Measurements from ENCODE around the gene MYF6. TPM values are rescaled to one million over a fixed set of nuclear protein-coding genes. Genes with fewer than 3 reads are reported as not detected.
A peak's percentile ranks its signal among the peaks of the same experiment; 100 is the strongest.

The MYF6 gene
- polyA plus RNA-seq (2013), result 1.6 and 1.7 TPM in 2 replicates

DNA sequence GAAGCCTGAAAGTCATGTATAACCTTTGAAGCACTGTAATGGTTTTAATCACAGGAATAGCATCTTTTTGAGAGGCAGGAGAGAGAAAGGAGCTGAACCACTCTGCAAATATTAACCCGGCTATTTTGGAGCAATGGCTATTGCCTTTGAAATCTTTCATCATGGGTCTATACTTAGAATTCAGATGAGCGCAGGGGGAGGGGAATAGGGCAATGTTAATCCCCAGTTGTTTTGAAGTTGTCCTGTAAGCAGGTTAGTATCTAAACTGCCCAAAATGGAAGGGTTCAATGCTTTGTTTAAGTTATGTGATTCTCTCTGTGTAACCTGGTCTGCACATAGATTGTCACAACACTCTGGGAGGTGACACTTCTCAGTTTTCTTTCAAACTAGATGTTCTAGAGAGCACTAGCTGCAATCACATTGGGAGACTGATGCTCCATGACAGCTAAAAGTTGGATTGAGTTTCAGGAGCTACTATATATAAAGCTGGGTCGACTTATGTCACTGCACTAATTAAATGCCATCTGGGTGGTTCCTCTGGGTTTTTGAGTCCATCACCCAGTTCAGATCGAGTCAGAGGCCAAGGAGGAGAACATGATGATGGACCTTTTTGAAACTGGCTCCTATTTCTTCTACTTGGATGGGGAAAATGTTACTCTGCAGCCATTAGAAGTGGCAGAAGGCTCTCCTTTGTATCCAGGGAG, at the start of gene MYF6:
Gene MYF6 (plus strand): TSS at position 509 of the 704 bp plus-strand sequence. CDS start 86 bp downstream, at position 595.
- H3K4me2 ChIP-seq (ENCODE audit: low read length), result peak within 1 kb of the TSS; percentile 64
- peaks cover 3% of the 10 kb centered on the region for H3K9me3 ChIP-seq (ENCODE audit: insufficient read depth, low read depth, low read length)
- peaks cover 33% of the 10 kb centered on the region for H3K27me3 ChIP-seq (ENCODE audit: insufficient read depth, low read length)
- no peak within 1 kb of the TSS for H4K12ac ChIP-seq (ENCODE audit: low read depth, low read length)
- H2BK5ac ChIP-seq (ENCODE audit: low read depth, low read length, poor library complexity), result no peak within 1 kb of the TSS
- no peak within 1 kb of the TSS for H2AFZ ChIP-seq (ENCODE audit: insufficient read depth, low read length, poor library complexity)
- H3K79me2 ChIP-seq (ENCODE audit: control insufficient read depth, insufficient read depth, low read length, poor library complexity), result no peaks in the 10 kb centered on the region
- H3K18ac ChIP-seq (ENCODE audit: low read length), result no peak within 1 kb of the TSS
- peaks cover 7 to 11% of the 10 kb centered on the region in 2 experiments for H3K4me1 ChIP-seq (ENCODE audit: control insufficient read depth in 1 of 2, insufficient read depth in 2 of 2, low read length in 2 of 2)
- no peak within 1 kb of the TSS for H2BK120ac ChIP-seq (ENCODE audit: insufficient read depth, low read length, poor library complexity)
- H3K4ac ChIP-seq (ENCODE audit: low read depth, low read length), result no peak within 1 kb of the TSS
- no peak within 1 kb of the TSS for H3K9ac ChIP-seq (ENCODE audit: low read length)
- H2AK5ac ChIP-seq (ENCODE audit: low read length), result no peak within 1 kb of the TSS
- no CpG with 5 or more reads among the region's 4 CpGs for WGBS (ENCODE audit: extremely low coverage, insufficient coverage, insufficient read length)
- H3K27ac ChIP-seq (ENCODE audit: low read depth, low read length), result no peak within 1 kb of the TSS
- H4K8ac ChIP-seq (ENCODE audit: low read depth, low read length), result no peak within 1 kb of the TSS
- no peak within 1 kb of the TSS for H3K4me3 ChIP-seq (ENCODE audit: low read depth, low read length)
- no peaks in the 10 kb centered on the region for H3K79me1 ChIP-seq (ENCODE audit: low read length)
- H3K36me3 ChIP-seq (ENCODE audit: control insufficient read depth in 1 of 2, insufficient read depth in 2 of 2, low read length in 2 of 2), result no peaks in the 10 kb centered on the region
- no peak within 1 kb of the TSS for H3K14ac ChIP-seq (ENCODE audit: low read length)
- no peak within 1 kb of the TSS for H2BK12ac ChIP-seq (ENCODE audit: low read length)
- H3K23ac ChIP-seq (ENCODE audit: low read length), result no peak within 1 kb of the TSS
- DNase-seq, result no peak
- no peak within 1 kb of the TSS for H4K91ac ChIP-seq (ENCODE audit: low read depth, low read length)

DNA sequence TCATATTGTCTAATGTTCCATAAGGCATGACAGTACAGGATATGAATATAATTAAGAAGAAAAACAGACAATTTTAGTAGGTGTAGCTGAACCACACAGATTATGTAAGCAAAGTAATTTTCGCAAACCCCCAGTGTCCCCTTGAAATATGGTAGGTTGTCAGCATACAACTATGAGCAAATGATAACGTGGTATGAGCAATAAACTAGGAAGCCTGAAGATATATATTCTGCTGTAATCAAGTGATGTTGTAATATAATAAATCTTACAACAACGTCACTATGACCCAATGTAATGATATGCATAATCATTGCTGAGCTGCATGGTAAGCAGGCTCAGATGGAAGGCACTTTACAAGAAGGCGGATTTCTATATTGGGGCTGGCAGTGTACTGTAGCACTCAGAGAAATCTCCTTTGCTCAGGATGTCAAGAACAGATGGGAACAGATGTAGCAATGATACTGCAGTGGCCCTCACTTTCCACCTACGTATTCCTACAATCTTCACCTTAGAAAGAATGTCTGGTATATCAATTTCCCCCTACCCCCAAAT, 47.8 kb upstream of the MYF6 start:
- Histone ChIP-seq H3K9me3 (ENCODE audit: insufficient read depth, low read depth, low read length) (no peaks in the 10 kb centered on the region), H2BK120ac (ENCODE audit: insufficient read depth, low read length, poor library complexity) (no peak overlapping the region), H3K4me2 (ENCODE audit: low read length) (no peak overlapping the region), H4K12ac (ENCODE audit: low read depth, low read length) (no peak overlapping the region), H3K79me1 (ENCODE audit: low read length) (no peaks in the 10 kb centered on the region), H2BK5ac (ENCODE audit: low read depth, low read length, poor library complexity) (no peak overlapping the region), H4K91ac (ENCODE audit: low read depth, low read length) (no peak overlapping the region), H3K4me3 (ENCODE audit: low read depth, low read length) (no peak overlapping the region), H4K8ac (ENCODE audit: low read depth, low read length) (no peak overlapping the region), H3K4ac (ENCODE audit: low read depth, low read length) (no peak overlapping the region), H2AK5ac (ENCODE audit: low read length) (no peak overlapping the region), H2AFZ (ENCODE audit: insufficient read depth, low read length, poor library complexity) (no peak overlapping the region), H3K23ac (ENCODE audit: low read length) (no peak overlapping the region), H3K18ac (ENCODE audit: low read length) (no peak overlapping the region), H3K9ac (ENCODE audit: low read length) (no peak overlapping the region), H3K79me2 (ENCODE audit: control insufficient read depth, insufficient read depth, low read length, poor library complexity) (no peaks in the 10 kb centered on the region), H3K36me3 (ENCODE audit: control insufficient read depth in 1 of 2, insufficient read depth in 2 of 2, low read length in 2 of 2) (no peaks in the 10 kb centered on the region), H3K27me3 (ENCODE audit: insufficient read depth, low read length) (no peaks in the 10 kb centered on the region), H2BK12ac (ENCODE audit: low read length) (no peak overlapping the region), H3K4me1 (ENCODE audit: control insufficient read depth in 1 of 2, insufficient read depth in 2 of 2, low read length in 2 of 2) (no peaks in the 10 kb centered on the region), H3K14ac (ENCODE audit: low read length) (no peak overlapping the region), H3K27ac (ENCODE audit: low read depth, low read length) (no peak overlapping the region)
- DNase-seq, result no peak
- no CpG with 5 or more reads among the region's 5 CpGs for WGBS (ENCODE audit: extremely low coverage, insufficient coverage, insufficient read length)

DNA sequence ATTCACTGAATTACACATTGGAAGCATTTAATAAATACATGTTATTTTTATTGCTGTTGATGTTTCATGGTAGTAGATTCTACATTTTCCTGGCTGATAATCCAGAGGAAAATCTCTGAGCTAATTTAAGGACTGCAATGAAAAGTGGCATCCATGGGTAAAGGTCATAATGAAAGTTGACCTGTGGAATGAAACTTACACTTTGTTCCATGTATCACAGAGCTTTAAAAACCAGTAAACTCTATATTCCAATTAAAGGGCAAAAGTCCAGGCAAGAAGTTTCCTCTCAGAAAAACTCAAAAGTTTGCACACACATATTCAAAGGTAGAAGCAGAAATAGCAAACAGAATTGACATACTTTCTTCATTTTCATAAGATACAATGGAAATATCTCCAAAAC, 44.8 kb upstream of the MYF6 start:
- no peaks in the 10 kb centered on the region for H3K36me3 ChIP-seq (ENCODE audit: control insufficient read depth in 1 of 2, insufficient read depth in 2 of 2, low read length in 2 of 2)

DNA sequence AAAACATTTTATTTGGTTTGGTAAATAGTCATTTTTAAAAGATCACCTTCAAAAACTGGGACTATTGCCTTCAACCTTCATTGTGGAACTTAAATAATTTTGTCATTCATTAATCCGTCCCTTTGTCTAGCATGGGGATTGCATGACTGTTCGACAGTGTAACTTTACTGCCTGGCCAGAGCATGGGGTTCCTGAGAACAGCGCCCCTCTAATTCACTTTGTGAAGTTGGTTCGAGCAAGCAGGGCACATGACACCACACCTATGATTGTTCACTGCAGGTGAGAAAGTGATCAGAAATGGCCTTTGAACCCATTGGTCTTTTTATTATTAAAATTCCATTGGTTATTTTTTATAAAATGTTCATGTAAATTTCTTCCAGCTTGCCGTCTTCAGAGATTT, 37.2 kb upstream of the MYF6 start:
- no peak overlapping the region for H3K23ac ChIP-seq (ENCODE audit: low read length)
- no peak overlapping the region for H4K12ac ChIP-seq (ENCODE audit: low read depth, low read length)
- no peak overlapping the region for H4K8ac ChIP-seq (ENCODE audit: low read depth, low read length)
- H3K36me3 ChIP-seq (ENCODE audit: control insufficient read depth in 1 of 2, insufficient read depth in 2 of 2, low read length in 2 of 2), result no peaks in the 10 kb centered on the region
- H4K91ac ChIP-seq (ENCODE audit: low read depth, low read length), result no peak overlapping the region
- no peak overlapping the region for H2AFZ ChIP-seq (ENCODE audit: insufficient read depth, low read length, poor library complexity)
- no peak overlapping the region for H2BK120ac ChIP-seq (ENCODE audit: insufficient read depth, low read length, poor library complexity)
- no peaks in the 10 kb centered on the region for H3K79me2 ChIP-seq (ENCODE audit: control insufficient read depth, insufficient read depth, low read length, poor library complexity)
- H3K27me3 ChIP-seq (ENCODE audit: insufficient read depth, low read length), result no peaks in the 10 kb centered on the region
- H3K4ac ChIP-seq (ENCODE audit: low read depth, low read length), result no peak overlapping the region
- no peak overlapping the region for H3K4me3 ChIP-seq (ENCODE audit: low read depth, low read length)
- H3K79me1 ChIP-seq (ENCODE audit: low read length), result no peaks in the 10 kb centered on the region
- no peak overlapping the region for H2BK5ac ChIP-seq (ENCODE audit: low read depth, low read length, poor library complexity)
- no peak overlapping the region for H3K4me2 ChIP-seq (ENCODE audit: low read length)
- WGBS (ENCODE audit: extremely low coverage, insufficient coverage, insufficient read length), result no CpG with 5 or more reads among the region's 5 CpGs
- no peaks in the 10 kb centered on the region for H3K4me1 ChIP-seq (ENCODE audit: control insufficient read depth in 1 of 2, insufficient read depth in 2 of 2, low read length in 2 of 2)
- no peak for DNase-seq
- no peak overlapping the region for H2AK5ac ChIP-seq (ENCODE audit: low read length)
- H2BK12ac ChIP-seq (ENCODE audit: low read length), result no peak overlapping the region
- no peak overlapping the region for H3K14ac ChIP-seq (ENCODE audit: low read length)
- H3K9ac ChIP-seq (ENCODE audit: low read length), result no peak overlapping the region
- no peak overlapping the region for H3K18ac ChIP-seq (ENCODE audit: low read length)
- no peak overlapping the region for H3K27ac ChIP-seq (ENCODE audit: low read depth, low read length)
- H3K9me3 ChIP-seq (ENCODE audit: insufficient read depth, low read depth, low read length), result no peaks in the 10 kb centered on the region

More for the DNA sequence above, 44.8 kb upstream of the MYF6 start:
- Histone ChIP-seq H4K12ac (ENCODE audit: low read depth, low read length) (no peak overlapping the region), H3K4me3 (ENCODE audit: low read depth, low read length) (no peak overlapping the region), H2BK5ac (ENCODE audit: low read depth, low read length, poor library complexity) (no peak overlapping the region), H3K79me2 (ENCODE audit: control insufficient read depth, insufficient read depth, low read length, poor library complexity) (no peaks in the 10 kb centered on the region), H3K27ac (ENCODE audit: low read depth, low read length) (no peak overlapping the region), H3K27me3 (ENCODE audit: insufficient read depth, low read length) (no peaks in the 10 kb centered on the region), H3K23ac (ENCODE audit: low read length) (no peak overlapping the region), H3K4me1 (ENCODE audit: control insufficient read depth in 1 of 2, insufficient read depth in 2 of 2, low read length in 2 of 2) (no peaks in the 10 kb centered on the region), H4K91ac (ENCODE audit: low read depth, low read length) (no peak overlapping the region), H3K79me1 (ENCODE audit: low read length) (no peaks in the 10 kb centered on the region), H3K9me3 (ENCODE audit: insufficient read depth, low read depth, low read length) (no peaks in the 10 kb centered on the region), H3K4ac (ENCODE audit: low read depth, low read length) (no peak overlapping the region), H2BK12ac (ENCODE audit: low read length) (no peak overlapping the region), H2AK5ac (ENCODE audit: low read length) (no peak overlapping the region), H3K18ac (ENCODE audit: low read length) (no peak overlapping the region), H4K8ac (ENCODE audit: low read depth, low read length) (no peak overlapping the region), H3K9ac (ENCODE audit: low read length) (no peak overlapping the region), H3K14ac (ENCODE audit: low read length) (no peak overlapping the region), H2AFZ (ENCODE audit: insufficient read depth, low read length, poor library complexity) (no peak overlapping the region), H3K4me2 (ENCODE audit: low read length) (no peak overlapping the region), H2BK120ac (ENCODE audit: insufficient read depth, low read length, poor library complexity) (no peak overlapping the region)
- DNase-seq, result no peak

Data from trophoblast cell (in vitro differentiated cells and primary cell).